GM19397 (cell line): ENCODE measurements around the gene LMCD1.

ENCODE experiments used
- ATAC-seq: cut with Tn5 transposase; IDR thresholded peaks from one replicate; pipeline ENCODE4 v1.9.1; 2021; ENCODE audit warnings: mild to moderate bottlenecking, moderate library complexity; ENCODE audit not compliant: unreplicated experiment

Gene LMCD1

DNA sequence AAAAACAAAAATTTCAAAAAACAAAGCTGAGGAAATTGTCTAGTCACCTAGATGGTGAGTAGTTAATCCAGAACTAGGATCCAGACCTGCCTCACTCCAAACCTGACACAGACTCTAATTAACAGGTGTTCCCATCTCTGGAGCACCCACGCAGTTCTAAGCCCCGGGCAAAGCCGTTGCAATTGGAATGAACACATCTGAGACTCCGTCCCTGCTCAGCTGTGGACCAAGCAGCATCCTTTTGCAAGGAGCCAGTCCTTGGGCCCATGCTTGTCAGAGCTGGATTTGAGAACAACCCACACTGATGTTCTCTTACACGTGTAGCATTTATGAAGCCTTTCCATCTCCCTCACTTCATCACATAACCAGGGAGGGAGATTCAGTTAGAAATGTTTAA, 54.8 kb downstream of the LMCD1 start:
- no peak for ATAC-seq

DNA sequence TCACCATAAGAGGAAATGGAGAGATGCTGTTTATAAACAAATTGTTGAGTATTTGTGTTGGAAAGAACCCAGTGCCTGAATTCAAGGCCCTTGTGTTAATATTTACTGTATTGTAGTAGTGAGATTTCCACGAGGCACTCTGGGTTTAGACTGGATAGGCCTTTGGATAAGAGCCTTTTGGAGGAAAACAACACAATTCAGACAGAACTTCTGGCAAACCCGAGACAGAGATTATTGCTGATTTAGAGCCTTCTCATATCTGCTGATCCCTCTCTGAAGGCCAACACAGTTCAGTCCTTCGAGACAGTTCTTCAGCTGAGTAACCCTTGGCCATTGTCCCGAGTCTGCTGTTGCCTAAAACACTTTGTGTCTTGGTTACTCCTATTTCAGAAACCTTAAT, 55.7 kb downstream of the LMCD1 start:
- ATAC-seq, result no peak

DNA sequence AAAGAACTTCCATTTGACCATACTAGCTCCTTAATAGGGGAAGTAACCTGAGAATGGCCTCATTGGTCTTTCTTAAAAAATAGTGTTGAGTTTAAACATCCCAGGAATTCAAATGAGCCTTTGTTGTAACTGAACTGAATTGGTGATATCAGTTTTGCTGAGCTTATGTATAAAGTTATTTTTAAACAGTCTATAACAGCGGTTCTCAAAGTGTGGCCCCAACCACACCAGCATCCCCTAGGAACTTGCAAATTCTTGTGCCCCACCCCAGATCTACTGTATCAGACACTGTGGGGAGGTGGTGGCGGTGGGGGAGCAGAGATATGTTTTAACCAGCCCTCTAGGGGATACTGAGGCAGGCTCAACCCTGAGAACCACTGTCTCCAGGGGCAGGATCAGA, 57.0 kb downstream of the LMCD1 start:
- no peak for ATAC-seq

DNA sequence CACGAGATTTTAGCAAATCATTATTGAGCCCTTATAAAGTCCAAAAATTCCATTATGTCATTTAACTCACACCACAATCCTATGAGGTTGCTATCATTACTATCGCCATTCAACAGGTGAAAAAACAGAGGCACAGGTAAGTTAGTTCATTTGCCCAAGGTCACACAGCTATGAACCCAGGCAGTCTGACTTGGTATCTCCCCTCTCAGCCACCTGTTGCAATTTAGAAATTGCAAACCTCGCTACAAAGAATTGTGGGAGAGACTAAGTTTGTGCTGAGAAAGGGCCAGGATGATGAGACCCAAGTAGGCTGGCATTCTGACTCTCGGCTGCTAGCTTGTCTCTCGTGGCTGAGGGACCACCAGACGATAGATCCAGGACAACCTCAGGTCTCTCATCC, 57.7 kb downstream of the LMCD1 start:
- ATAC-seq, result no peak

DNA sequence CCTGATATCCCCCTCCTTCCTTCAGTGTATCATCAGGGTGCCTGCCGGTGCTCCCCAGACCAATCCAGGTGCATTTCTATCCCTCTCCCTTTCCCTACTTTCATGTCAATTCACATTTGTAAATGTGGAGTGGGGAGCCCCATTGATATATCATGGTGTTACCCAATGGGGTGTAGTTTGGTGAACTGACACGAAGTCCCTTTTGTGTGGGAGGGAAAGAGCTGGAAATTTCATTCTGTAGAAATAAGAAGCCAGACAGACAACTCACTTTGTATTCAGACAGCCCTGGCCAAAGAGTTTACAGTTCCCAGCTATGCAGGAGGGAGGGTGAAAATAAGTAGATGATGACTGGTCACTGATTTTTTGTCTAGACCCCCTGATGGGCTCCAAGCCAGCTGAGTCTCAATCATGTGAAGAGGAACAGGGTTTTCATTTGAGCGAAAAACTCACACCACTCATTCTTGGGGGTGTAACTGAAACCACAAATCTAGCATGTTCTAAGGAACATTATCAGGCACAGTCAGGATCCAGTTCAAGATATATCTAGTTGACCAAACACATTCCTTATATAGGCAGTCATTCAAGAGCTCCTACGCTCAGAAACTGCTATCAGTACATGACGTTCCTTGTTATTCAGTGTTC, 58.9 kb downstream of the LMCD1 start:
- no peak for ATAC-seq

DNA sequence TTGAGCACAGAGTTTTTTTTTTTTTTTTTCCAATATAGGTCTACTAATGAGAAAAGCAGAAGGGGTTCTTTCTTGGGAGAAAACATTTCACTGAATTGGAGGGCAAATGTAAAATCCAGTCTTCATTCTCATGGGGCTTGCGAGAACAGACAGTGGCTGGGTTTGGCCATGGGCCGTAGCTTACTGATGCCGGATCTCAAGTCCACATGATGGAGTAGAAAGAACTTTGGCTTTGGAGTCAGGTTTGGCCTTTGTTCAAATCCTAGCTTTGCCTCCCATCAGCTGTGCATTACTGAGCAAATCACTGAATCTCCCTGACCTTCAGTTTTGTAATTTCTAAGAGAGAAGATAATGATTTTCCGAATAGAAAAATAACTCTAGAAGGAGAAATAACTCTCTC, 59.7 kb downstream of the LMCD1 start:
- no peak for ATAC-seq

DNA sequence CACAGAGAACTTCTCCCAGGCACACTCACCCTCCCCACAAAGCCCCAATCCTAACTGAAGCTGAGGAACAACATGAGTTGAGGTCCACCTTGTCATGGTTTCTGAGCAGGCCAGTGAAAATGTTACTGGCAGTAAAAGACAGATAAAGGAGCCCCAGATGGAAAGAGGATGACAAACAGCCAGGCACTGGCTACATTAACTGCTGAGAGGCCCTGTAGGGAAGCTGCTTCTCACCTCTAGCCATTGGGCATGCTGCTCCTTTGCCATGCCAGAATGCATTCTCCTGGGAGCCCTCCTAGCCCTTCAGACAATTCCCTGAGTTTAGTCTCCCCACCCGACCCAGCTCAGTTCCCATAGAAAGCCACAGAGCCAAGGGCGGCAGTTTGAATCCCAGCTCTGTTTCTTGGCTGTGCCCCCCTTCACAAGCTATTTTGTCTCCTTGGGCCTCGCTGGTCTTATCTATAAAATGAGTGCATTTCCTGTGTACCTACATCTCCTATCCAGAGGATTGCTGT, 60.5 kb downstream of the LMCD1 start:
- ATAC-seq, result no peak

DNA sequence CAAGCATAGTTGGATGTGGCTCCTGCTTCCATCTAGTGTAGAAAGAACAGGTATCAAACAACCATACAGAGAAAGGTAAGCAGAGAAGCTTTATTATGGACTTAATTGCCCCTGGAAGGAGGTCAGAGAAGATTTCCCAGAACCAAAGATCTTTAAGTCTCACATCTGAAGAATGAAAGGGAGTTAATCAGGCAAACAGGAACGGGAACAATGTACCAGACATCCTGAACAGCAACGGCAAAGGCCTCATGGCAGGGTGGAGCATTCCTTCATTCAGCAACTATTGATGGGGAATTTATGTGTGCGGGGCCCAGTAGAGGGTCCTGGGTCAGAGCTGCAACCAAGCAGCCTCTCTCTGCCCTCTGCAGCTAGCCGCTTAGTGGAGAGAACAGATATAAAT, 61.5 kb downstream of the LMCD1 start:
- no peak for ATAC-seq

DNA sequence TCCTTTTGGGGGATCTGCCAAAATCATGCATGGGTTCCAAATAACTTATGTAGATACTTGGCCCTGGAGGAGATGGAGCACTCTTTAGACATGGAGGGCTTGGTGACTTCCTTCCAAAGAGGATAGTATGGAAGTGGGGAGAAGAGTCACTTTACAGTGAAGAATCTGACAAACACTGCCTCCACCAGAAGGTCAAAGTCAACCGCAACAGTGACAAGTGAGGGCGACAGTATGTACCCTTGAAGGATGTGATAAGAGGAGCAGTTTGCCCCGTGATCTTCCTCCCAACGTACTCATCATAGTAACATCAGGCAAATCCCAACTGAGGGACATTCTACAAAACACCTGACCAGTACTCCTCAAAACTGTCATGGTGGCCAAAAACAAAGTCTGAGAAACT, 62.0 kb downstream of the LMCD1 start:
- ATAC-seq, result no peak

DNA sequence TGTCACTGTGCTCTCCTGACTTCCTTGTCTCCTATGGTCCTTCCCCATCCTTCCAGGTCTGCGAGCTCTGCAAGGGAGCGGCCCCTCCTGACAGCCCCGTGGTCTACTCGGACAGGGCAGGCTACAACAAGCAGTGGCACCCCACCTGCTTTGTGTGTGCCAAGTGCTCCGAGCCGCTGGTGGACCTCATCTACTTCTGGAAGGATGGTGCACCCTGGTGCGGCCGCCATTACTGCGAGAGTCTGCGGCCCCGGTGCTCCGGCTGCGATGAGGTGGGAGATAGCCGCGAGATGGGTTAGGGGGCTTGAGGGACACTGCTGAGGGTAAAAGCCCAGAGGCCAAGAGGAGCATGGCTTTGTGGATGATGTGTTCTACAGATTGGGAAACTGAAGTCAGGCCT, 63.8 kb downstream of the LMCD1 start:
- ATAC-seq, result no peak

DNA sequence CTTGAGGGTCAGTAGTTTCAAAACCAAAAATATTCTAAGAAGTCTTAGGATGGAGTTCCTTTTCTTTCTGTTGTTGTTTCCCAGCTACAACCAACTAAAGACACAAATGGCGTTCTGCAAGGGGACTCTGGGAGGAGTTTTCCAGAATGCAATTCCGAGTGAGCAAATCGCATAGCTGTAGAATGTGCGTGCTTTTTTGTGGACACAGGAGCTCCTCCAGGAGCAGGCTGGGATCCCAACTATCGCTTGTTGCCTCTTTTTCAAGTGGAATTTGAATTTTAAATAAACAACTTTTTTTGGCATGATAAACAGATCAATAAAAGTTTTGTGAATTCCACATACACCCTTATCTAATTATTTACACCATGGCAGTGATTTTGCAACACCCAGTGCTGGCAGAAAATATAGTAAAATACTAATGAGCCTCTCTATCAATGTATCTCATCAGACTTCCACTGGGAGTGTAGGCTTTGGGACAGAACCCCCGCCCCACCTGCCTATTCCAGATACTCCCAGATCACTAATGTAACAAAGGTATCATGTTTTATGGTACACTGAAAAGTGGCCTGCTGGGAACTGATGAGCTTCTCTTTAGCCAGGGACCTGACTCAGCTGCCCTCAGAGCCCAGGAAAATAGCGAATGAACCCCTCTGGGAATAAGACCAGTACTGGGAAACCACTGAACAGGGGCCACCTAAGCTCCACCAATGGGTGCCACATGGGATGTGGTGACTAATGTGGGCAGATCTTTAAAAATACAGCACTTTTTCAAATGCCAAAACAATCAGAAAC, 66.4 kb downstream of the LMCD1 start:
- no peak for ATAC-seq

DNA sequence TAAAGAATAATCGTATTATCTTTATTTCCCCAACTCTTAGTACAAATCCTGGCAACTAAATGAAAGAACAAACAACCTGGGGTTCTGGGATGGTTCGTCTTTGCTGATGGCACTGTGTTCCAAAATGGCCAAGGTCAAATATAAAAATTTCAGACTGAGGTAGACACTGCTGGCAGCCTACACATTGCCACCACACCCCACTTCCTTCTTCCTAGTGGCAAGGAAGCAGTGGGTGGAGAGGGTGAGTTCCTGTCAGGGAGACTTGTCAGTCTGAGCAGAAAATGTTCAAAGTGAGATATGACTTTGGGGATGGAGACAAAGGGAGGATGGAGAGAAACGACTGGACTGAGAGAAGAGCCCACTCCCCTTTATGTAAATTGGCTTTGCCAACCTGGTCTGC, 69.6 kb downstream of the LMCD1 start:
- ATAC-seq, result no peak

DNA sequence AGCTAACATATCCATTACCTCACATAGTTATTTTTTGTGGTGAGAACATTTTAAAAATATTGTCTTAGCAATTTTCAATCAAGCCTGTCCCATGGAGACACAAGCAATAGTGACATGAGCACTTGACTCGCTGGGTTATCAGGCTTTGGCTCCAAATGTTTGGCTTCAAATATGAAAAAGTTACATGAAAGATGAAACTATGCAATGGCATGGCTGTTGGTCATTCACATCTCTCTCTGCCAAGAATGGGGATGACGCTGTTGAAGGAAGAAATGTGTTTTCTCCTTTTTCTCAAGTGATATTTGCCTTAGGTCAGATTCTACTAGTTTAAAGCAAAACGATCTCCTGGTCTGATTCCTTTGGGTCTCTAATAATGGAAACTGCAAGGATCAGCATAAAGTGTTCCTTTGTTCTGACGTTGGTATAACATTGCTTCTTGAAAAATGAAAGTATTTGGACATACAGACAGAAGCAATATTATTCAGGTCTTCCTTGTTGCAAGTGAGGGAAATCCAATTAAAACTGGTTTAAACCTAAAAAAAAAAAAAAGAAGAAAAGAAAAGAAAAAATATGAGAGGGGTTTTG, 71.8 kb downstream of the LMCD1 start:
- no peak for ATAC-seq

DNA sequence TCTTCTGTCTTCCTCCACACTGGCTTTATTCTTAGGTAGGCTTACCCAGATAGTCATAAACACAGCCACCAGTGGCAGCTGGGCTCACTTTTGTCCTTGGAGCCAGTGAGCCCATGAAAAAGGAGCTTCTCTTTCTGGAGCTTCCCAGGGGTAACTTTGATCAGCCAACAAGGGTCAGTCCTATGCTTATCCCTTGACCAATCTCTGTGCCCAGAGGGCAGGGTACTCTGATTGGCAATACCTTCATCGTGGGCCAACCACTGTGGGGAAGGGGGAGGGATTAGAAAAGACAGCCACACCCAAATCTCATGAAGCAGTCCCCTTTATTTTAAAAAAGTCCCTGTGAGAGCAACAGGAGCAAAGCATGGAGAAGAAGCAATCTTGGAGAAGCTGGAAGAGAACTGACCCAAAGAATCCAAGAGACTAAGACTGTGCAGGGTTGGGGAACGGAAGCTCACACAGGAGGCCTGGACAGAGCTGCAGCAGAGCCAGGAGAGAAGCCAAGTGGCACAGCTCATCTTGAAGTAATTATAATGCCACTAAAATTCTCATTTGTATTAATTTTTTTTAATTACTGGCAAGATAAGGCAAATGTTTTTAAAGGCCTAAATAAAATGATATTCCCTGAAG, 72.5 kb downstream of the LMCD1 start:
- ATAC-seq, result no peak

DNA sequence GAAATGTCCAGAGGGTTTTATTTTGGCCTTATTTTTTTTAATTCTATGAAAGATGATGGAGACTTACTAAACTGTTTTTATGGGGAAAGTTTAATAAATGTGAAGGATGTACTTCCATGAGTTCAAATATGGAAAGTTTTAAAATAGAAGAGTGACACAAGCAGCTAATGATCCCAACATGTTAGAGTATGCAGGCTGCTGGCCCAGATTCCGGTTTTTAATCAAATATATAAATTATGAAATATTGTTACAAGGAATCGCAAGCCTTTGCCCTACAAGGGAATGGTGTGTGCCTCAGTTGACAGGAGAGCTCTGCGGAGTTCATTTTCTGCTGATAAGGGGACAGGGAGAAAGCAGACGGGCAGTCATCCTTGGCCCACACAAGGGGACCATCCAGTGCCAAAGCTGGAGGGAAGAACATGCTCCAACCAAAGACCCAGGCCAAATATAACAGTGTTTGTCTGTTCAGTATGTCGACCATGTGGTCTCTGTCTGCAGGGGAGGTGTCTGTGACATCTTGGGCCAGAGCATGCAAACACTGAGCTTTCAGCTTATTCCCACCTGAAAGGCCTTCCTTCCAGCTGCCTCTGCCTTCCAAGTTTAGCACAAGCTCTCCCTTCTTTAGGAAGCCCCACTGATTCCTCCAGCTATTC, 73.2 kb downstream of the LMCD1 start:
- no peak for ATAC-seq

DNA sequence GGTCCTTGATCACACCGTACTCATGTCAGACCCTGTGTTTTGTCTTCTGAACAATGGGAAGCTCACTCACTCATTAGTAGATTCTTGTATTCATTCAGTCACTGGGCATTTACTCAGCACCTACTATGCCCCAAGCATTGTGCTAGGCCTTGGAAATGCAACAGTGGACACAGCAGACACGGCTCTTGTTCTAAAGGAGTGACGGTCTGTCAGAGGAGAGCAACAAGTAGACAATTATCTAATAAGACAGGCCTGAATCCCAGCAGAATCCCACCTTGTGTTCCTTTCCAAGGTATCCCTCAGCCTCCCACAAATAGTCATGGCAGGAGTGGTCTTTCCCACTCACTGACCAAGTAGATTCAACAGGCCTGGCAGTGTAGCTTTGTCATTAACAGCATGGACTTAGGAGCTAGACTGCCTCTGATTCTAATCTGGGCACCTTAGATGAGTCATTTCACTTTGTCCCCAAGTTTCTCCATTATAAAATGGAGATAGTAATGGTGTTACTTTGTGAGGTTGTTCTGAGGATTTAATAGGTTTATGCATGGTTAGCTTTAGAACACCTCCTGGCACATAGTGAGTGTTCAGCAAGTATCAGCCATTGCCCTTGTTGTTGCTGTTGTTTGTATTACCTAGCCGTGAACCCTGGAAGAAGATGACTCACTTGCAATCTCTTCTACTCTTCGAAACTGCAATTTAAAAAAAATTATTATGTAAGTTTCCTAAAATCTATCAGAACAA, 73.9 kb downstream of the LMCD1 start:
- ATAC-seq, result no peak

DNA sequence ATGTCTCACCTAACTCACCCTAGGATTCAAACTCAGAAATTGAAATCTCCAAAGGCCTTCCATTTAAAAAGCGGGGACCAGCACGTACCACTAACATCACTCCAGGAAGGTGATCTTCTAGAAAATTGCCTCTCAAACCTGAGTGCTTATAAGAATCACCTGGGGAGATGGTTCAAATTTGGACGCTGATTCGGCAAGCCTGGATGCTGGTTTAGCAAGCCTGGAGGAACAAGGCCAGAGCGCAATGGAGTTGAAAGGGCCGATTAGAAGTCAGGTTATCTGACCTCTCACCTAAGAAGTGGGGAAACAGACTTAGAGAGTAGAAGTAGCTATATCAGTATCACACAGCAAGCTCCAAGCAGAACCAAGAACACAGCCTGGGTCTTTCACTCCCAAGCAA, 74.8 kb downstream of the LMCD1 start:
- ATAC-seq, result no peak

DNA sequence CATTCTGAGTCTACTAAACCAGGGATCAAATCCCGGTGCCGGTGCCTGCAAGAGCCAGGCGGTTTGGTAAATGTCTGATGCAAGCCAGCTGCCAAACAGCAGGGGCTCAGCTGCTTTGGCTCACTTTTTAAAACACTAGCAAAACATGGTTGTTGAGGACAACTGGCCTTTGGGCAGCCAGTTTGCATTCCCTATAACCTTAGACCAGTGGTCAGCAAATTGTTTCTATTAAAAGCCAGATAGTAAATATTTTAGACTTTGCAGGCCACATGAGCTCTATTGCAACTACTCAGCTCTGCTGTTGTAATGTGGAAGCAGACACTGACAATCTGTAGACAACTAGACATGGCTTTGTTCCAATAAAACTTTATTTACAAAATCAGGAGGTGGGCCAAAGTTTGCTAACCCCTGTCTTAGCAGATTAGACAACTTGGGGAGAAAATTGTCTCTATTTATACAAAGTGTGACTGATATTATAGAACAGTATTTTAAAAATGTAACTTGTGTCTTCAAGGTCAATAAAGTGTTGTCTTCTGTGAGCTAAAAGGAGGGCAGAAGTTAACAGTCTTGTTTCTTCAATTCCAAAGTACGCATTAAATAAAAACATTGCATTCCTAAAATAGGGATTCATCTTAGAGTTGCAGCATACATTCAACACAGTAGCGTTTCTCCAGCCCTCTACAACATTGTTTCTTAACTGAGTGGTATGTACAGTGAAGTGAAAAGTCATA, 75.4 kb downstream of the LMCD1 start:
- no peak for ATAC-seq

DNA sequence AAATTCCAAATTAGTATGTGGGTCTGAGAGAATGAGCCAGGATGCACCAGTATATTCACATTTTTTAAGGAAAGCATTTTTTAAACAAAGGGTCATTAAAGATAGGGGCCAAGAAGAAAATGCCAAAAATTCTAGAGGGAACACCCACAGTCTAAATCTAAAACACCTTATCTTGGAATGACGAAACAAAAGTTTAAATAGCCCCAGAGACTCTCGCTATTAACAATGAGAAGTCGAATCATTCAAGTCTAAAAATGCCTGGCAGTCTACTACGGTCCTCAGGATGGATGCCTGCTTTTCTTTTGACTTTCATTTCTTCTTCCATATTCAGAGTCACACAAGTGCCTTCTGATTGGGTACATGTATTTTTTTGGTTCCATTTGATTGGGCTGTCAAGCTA, 76.7 kb downstream of the LMCD1 start:
- ATAC-seq, result no peak

DNA sequence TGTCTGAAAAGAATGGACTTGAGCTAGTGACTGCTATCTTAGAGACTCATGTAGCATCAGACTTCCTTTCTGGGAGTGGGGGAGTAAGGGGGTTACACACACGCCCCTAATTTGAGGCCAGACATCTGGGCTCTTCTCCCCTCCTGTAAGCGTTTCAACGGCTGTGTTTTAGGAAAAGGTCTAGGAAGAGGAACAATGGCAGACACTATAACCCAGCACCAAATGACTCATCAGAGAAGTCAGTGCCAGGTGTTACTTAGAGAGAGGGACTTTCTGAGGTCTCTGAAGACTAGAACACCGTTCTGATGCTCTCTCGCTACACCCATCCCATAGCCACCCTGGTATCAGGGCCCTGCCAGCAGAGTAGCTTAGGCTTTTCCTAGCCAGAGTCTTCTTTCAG, 77.5 kb downstream of the LMCD1 start:
- peak; percentile 97 for ATAC-seq
